NCI-H345 treated with DMSO at 0.1 percent for 48 hours (cell line): ENCODE results near the gene MEGF6.

Experiments
- DNase-seq: peaks from one replicate; lab custom pipeline; 2025; ENCODE audit not compliant: unreplicated experiment; lab: John Stamatoyannopoulos, UW

MEGF6 gene

GRCh38 chr1:3610527-3611169 is 660 bp downstream of the MEGF6 start:
- DNase-seq: no peak

DNA sequence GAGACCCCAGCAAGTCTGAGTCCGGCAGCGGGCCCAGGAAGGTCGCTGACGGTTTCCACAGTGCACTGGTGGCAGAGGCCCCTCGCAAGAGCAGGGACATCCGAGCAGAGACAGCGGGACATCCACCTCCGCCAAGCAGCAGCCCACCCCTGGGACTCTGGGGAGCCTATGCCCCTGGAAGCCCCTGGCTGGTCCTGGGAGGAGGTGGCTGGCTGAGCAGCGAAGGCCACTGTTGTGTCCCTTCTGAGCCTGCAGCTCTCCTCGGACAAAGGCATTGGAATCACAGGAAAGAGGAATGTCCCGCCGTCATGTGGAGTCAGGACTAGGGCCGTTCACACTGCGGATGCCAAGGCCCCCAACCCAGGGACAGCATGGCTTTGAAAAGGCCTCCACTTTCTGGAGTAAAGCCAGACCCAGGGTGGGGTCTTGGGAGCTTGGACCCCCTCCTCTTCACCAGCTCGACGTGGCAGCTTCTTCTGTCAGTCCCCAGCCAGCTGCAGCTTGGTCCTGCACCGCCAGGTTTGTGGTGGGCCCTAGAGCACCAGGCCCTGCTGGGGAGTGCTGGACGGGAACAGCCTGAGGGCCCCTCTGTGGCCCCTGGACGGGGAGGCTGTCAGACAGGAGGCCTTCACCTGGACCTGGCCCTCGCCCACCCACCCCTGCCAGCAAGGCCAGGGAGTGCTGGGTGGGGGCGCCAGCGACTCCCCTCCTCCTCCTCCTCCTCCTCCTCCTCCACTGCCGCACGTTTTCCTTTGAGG is 1.4 kb downstream of the MEGF6 start:
- DNase-seq: no peak

DNA sequence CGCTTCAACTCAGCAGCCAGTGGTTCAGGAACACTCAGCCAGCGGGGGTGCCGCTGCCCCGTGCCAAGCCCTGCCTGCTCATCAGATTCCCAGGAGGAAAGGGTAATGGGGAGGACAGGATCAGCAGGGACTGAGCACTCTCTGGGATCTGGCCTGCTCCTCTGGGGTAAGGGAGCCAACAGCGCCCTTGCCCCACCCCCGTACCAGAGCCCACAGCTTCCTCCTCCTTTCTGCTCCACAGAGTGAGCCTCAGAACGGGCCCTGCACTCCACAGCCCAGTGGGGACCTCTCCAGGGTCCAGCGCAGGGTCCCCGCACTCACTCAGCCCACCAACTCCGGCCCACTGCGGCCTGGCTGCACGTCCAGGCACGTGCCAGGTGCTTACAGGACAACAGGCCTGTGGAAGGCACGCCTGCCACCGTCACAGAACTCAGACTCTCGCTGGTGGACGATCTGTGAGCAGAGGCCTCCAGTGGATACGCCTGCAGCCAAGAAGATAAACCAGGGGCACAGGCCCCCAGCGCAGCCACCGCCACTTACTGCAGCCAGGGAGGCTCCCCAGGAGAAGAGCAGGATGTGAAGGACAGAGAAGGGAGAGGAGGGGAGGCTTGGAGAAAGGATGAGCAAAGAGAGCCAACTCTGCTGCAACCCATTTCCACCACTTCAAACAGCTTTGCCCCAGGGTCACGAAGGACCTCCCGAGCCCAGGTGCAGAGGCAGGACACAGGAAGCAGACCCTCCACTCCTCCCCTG is 2.1 kb downstream of the MEGF6 start:
- no peak for DNase-seq

DNA sequence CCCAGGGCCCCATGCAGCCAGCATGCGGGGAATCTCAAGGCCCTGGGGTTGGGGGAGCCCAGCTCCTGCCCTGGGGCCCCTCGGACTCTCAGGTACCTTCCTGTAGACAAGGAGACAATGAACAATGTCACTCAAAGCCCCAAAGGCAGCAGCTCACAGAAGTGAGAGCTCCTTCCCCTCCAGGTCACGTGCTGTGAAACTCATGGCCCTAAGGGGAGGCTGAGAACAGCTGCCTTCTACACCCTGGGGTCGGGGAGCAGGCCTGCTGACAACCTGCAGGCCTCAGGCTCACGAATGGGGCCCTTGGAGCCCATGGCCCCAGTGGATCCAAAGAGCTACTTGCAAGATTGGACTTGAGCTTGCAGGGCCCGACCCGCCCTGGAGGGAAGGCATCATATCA is 3.2 kb downstream of the MEGF6 start:
- DNase-seq: no peak

DNA sequence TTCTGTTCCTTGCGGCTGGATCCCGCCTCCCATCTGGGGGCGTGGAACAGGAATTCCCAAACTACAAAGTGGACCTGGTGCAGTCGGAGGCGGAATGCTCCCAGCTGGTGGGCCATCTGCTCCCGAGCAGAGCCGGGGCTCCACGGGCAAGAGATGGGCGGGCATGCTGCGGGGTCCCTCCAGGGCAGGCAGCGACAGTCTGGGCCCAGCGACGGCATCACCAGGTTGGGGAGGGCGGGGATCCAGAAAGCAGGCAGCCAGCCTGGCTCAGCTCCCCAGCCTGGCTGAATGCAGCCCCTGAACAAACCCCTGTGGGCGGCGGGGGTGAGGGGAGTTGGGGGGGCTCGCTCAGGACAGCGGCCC is 3.6 kb downstream of the MEGF6 start:
- DNase-seq: no peak

DNA sequence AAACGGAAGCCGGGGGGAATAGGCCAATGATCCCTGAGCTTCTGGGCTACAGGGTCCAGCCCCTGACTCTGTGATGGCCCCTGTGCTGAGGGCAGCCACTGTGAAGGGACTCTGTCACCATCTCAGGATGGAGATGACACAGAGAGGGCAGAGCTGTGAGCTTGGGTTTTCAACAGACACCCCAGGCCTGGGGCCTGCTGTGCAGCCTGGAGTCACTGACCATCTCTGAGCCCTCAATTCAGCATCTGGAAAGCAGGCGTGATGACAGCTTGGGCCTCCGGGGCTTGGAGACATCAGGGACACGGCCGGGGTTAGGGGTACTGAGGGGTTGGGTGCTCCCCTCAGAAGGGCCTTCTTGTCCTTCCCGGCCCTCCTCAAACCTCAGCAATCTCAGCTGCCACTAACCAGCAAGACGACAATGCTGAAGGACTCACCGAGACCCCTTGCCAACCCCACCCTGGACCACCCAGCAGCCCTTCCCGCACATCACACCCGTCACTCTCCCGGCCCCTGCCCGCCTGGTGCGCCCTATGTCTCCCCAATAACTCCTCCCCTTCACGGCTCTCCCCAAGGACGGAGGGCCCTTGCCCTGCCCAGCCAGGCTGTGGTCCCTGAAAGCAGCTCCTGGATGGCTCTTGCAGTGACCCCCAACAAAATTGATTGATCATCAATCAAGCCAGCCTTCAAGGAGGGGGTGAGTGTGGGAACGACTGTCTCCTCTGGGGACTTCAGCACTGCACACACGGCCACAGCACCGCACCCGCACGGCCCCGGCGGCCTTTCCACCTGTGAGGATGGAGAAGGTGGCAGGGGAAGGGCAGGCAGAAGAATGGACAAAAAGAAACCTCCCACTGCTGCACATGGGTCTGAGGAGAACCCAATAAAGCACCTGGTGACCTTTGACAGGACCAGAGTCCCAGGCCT is 4.3 kb downstream of the MEGF6 start:
- DNase-seq: no peak

GRCh38 chr1:3604997-3605823 is 6.1 kb downstream of the MEGF6 start:
- no peak for DNase-seq

- no peak for DNase-seq
Observed at GRCh38 chr1:3604468-3604974, 6.8 kb downstream of the MEGF6 start.

GRCh38 chr1:3603571-3604467 is 7.5 kb downstream of the MEGF6 start:
- DNase-seq: no peak

DNA sequence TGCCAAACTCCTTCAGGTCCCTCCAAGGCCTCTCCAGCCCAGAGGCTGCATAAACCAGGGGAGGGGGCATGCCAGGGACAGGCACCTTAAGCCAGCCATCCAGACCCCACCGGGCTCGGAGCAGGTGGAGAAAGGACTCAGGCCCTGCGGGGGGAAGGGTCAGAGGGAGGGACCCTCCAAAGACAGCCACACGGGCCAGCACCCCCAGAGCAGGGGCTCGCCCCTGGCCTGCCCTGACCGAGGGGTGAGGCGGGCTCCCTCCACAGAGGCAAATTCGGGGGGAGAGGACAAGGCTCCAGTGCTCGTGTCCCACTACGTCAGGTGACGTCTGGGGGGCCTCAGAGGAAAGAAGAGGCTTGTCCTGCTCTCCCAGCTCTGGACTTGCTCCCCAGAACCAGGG is 8.2 kb downstream of the MEGF6 start:
- DNase-seq: no peak

GRCh38 chr1:3602375-3602774 is 8.9 kb downstream of the MEGF6 start:
- DNase-seq: no peak

DNA sequence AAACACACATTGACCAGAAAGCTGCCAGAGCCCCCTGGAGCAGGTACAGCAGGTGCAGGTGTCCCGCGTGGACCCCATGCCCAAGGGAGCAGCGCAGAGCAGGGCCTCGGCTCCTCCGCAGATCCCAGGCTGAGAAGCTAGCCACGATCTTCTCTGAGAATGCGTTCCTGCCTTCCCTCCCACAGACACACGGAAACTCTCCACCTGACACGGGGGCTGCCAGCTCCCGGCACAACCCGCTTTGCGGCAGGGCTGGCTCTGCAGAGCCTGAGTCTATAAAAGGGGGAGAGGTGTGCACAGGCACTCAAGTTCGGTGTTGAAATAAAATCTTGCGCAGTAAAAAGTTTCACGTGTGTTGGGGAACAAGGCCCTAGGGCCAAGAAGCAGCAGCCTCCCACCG is 9.6 kb downstream of the MEGF6 start:
- no peak for DNase-seq

GRCh38 chr1:3600354-3600753 is 11.0 kb downstream of the MEGF6 start:
- no peak for DNase-seq

DNA sequence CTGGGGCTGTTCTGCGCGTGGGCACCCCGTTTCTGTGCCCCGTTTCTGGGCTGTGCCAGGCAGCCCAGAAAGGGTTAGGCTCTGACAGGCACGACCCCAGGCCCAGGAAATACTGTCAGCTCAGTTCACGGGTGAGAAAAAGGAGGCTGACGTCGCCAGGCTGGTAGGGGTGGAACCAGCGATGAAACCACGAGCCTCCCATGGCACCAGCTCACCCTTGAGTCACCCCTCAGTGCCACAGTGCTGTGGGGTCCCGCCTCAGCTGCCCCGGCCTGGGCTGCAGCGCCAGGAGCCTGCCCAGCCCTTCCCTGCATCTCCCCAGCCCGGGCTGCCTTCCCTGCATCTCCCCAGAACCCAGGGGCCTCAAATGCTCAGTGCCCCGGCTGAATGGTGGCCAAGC is 11.5 kb downstream of the MEGF6 start:
- no peak for DNase-seq

- no peak for DNase-seq
Observed at GRCh38 chr1:3599286-3599811, 12.0 kb downstream of the MEGF6 start.

DNA sequence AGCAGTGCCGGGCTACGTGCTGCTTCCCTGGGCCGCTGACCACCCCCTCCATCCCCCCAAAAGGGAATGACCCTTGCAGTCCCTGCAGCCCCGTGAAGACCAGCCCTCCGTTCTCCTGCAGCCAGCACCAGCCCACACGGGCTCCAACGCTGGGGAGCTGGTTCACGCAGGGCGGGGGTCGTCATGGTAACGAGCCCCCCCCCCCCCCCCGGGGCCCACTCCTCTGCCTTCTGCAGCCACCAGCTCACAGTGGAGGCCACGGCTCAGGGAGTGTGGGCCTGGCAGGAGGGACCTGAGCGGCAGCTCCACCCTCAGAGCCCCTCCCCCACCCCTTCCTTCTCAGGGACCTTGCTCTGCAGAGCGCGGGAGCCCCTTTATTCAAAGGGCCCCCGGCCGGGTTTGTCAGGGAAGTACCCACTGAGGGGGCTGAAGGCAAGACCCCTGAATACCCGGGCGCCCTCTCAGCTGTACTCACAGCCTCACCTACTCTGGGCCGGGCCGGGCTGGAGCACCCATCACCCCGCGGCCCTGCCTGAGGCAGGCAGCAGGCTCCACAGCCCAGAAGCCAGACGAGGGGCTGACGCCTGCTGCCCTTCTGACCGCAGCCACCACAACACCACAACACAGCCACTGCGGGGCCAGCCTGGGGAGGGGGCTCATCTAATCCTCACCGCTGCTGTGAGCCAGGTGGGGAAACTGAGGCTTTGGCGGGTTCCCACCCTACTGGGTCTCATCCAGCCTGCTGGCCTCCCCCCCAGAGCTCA is 12.6 kb downstream of the MEGF6 start:
- DNase-seq: no peak

GRCh38 chr1:3598051-3598491 is 13.2 kb downstream of the MEGF6 start:
- DNase-seq: no peak

DNA sequence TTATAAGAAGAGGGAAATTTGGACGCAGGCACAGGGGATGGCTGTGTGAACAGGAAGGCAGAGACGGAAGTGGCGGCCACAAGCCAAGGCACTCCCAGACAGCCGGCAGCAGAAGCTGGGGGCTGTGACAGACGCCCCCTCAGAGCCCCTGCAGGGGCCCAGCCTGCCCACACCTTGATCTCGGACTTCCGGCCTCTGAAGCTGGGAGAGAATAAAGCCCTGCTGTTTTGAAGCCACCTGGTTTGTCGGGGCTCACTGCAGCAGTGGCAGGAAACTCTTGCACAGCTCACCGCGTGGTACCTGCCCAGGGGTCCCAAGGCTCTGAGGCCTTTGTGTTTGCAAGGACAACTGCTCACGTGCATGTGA is 13.7 kb downstream of the MEGF6 start:
- no peak for DNase-seq
